ENCODE measurements around the gene PTCD1. TPM values are rescaled to one million over a fixed set of nuclear protein-coding genes. Genes with fewer than 3 reads are reported as not detected.

The PTCD1 gene, protein sequence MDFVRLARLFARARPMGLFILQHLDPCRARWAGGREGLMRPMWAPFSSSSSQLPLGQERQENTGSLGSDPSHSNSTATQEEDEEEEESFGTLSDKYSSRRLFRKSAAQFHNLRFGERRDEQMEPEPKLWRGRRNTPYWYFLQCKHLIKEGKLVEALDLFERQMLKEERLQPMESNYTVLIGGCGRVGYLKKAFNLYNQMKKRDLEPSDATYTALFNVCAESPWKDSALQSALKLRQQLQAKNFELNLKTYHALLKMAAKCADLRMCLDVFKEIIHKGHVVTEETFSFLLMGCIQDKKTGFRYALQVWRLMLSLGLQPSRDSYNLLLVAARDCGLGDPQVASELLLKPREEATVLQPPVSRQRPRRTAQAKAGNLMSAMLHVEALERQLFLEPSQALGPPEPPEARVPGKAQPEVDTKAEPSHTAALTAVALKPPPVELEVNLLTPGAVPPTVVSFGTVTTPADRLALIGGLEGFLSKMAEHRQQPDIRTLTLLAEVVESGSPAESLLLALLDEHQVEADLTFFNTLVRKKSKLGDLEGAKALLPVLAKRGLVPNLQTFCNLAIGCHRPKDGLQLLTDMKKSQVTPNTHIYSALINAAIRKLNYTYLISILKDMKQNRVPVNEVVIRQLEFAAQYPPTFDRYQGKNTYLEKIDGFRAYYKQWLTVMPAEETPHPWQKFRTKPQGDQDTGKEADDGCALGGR
- 15.0 TPM for total RNA-seq (2021; ENCODE audit: unreplicated experiment)
- polyA plus RNA-seq (2012; ENCODE audit: insufficient read length) = 13.8 TPM
- percentile 58 among the genes with signal in this experiment for Bru-seq, nascent RNA
- BruChase-seq, experiment 1, labeled RNA remaining after a 2-hour chase = percentile 74 among the genes with signal in this experiment
- percentile 67 among the genes with signal in this experiment for BruChase-seq, experiment 2, labeled RNA remaining after a 6-hour chase
- long read RNA-seq, full-length matches to known transcripts = 36 of 53 reads
- long read RNA-seq, partial matches to known transcripts = 1 of 53 reads
- long read RNA-seq, other reads (novel, unspliced or antisense) = 16 of 53 reads

DNA sequence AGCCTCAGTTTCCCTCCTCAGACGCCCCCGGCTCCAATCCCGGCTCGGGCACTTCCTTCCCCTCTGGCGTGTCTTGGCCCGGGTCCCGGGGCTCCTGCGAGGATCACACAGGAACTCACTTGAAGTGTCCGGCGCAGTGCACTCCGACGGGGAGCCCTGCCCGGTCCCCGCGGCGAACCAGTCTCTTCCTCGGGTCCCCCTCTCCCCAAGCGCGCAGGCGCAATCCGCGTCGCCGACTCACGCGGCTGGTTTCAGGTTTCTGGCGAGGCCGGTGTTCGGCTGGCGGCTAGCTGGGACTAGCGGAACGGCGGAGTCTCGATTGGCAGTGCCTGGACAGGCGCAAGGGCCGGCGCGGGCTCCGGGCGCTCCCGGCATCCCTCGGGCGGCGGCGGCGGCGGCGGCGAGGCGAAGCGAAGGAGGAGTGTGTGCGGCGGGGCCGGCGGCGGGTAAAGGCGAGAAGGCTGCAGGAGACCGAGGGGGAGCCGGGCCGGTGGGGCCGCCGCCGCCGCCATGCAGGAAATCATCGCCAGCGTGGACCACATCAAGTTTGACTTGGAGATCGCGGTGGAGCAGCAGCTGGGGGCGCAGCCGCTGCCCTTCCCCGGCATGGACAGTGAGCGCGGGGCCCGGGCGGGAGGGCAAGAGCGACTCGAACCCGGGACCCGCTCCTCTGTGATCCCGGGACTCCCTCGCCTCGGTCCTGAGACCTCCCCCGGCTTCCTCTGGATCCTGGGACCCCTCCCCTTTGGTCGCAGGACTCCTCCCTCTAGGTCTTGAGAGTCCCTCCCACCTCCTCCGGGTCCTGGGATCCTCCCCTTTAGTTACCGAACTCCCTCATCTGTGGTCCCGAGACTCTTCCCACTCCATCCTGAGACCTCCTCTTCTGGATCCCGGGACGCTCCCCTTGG lies at the start of gene PTCD1, which contains the start of gene CPSF4:
TSS of gene PTCD1 (minus strand) at position 226 of the 908 bp plus-strand sequence. CDS start 3,556 bp downstream, outside the sequence.
TSS of gene CPSF4 (plus strand) at position 371 of the 908 bp plus-strand sequence. CDS start at position 511, 140 bp downstream.
- in situ Hi-C loops (cut with HindIII; ENCODE audit: low pct_unique_long_range_greater_than_20kb, low sequenced_read_pairs) = no loop called here
- Histone ChIP-seq H3K36me3 (ENCODE audit: control insufficient read depth, insufficient read depth, low read length) (peaks cover 11% of the 10 kb centered on the region; the same call in 1 of the 2 replicates), H3K4me1 (ENCODE audit: control insufficient read depth, insufficient read depth, low read length) (peaks cover 15% of the 10 kb centered on the region), H3K27ac (ENCODE audit: low read length) (peak within 1 kb of the TSS; percentile 94), H3K4me3 (ENCODE audit: low read depth in 2 of 2, low read length in 2 of 2) (peak within 1 kb of the TSS; percentile 93 to 95), H3K9me3 (ENCODE audit: control insufficient read depth, insufficient read depth, low read depth, low read length) (no peaks in the 10 kb centered on the region), H3K27me3 (ENCODE audit: control insufficient read depth, insufficient read depth, low read length) (no peaks in the 10 kb centered on the region)
- peak; percentile 97 for ATAC-seq
- BruUV-seq (replicated peaks) = no TSS peak
- TF ChIP-seq SIN3A (IDR thresholded peaks at IDR 0.05; ENCODE audit: borderline replicate concordance, insufficient read depth, low read depth, low read length) = no peak; the same call in 1 of the 2 replicates
- TF ChIP-seq TCF7L2 (IDR thresholded peaks at IDR 0.05; ENCODE audit: low read depth, low read length) = peak; percentile 31; the same call in 1 of the 2 replicates
- TF ChIP-seq POLR2AphosphoS5 (IDR thresholded peaks at IDR 0.05; ENCODE audit: low read depth, low read length) = peak; percentile 81
- TF ChIP-seq CTCF (IDR thresholded peaks at IDR 0.05) = no peak
- TF ChIP-seq, protein P1, sequence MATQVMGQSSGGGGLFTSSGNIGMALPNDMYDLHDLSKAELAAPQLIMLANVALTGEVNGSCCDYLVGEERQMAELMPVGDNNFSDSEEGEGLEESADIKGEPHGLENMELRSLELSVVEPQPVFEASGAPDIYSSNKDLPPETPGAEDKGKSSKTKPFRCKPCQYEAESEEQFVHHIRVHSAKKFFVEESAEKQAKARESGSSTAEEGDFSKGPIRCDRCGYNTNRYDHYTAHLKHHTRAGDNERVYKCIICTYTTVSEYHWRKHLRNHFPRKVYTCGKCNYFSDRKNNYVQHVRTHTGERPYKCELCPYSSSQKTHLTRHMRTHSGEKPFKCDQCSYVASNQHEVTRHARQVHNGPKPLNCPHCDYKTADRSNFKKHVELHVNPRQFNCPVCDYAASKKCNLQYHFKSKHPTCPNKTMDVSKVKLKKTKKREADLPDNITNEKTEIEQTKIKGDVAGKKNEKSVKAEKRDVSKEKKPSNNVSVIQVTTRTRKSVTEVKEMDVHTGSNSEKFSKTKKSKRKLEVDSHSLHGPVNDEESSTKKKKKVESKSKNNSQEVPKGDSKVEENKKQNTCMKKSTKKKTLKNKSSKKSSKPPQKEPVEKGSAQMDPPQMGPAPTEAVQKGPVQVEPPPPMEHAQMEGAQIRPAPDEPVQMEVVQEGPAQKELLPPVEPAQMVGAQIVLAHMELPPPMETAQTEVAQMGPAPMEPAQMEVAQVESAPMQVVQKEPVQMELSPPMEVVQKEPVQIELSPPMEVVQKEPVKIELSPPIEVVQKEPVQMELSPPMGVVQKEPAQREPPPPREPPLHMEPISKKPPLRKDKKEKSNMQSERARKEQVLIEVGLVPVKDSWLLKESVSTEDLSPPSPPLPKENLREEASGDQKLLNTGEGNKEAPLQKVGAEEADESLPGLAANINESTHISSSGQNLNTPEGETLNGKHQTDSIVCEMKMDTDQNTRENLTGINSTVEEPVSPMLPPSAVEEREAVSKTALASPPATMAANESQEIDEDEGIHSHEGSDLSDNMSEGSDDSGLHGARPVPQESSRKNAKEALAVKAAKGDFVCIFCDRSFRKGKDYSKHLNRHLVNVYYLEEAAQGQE (IDR thresholded peaks at IDR 0.05; ENCODE audit: insufficient read depth in 1 of 2, low read depth in 2 of 2, low read length in 1 of 2) = no peak
- DNase-seq (ENCODE audit: low read depth, low spot score) = peak; percentile 81
- ChIA-PET CTCF (no interaction called here), POLR2A (no interaction called here)
- intact Hi-C loops (cut with micrococcal nuclease; ENCODE audit: unreplicated experiment) = no loop called here

DNA sequence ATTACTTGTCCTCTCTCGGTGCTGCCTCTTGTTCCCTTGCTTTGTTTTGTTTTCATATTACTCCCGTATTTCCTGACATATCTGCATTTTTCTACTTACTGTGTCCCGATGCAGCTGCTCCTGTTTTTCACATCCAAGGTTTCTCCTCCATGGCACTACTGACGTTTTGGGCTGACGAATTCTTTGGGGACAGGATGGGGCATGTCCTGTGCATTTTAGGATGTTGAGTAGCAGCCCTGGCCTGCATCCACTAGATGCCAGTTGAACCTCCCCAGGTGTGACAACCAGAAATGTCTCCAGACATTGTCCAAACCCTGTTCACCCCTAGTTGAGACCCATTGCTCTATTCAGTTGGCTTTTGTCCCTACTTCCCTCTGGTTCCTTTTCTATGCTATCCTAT lies 46.5 kb upstream of the PTCD1 start:
- ATAC-seq = no peak
- no peaks in the 10 kb centered on the region for H3K27me3 ChIP-seq (ENCODE audit: control insufficient read depth, insufficient read depth, low read length)
- no TSS peak for BruUV-seq (replicated peaks)

More for the DNA sequence above, 46.5 kb upstream of the PTCD1 start:
- Histone ChIP-seq H3K4me1 (ENCODE audit: control insufficient read depth, insufficient read depth, low read length) (no peaks in the 10 kb centered on the region), H3K36me3 (ENCODE audit: control insufficient read depth, insufficient read depth, low read length) (no peaks in the 10 kb centered on the region), H3K27ac (ENCODE audit: low read length) (no peak overlapping the region), H3K9me3 (ENCODE audit: control insufficient read depth, insufficient read depth, low read depth, low read length) (no peaks in the 10 kb centered on the region), H3K4me3 (ENCODE audit: low read depth in 2 of 2, low read length in 2 of 2) (no peak overlapping the region)
- DNase-seq (ENCODE audit: low read depth, low spot score) = no peak
- ChIA-PET POLR2A (no interaction called here), CTCF (no interaction called here)
- TF ChIP-seq, protein P1 (IDR thresholded peaks at IDR 0.05; ENCODE audit: insufficient read depth in 1 of 2, low read depth in 2 of 2, low read length in 1 of 2) = no peak
- no peak for TF ChIP-seq CTCF (IDR thresholded peaks at IDR 0.05)
- in situ Hi-C loops (cut with HindIII; ENCODE audit: low pct_unique_long_range_greater_than_20kb, low sequenced_read_pairs) (no loop called here), intact Hi-C loops (cut with micrococcal nuclease; ENCODE audit: unreplicated experiment) (no loop called here)

All from Panc1 (cell line).